ENCODE measurements around the gene SOX1. TPM values are rescaled to one million over a fixed set of nuclear protein-coding genes. Genes with fewer than 3 reads are reported as not detected.

The SOX1 gene
- total and polyA plus RNA-seq, 11 donors = not detected

- 56 to 72% (median 69%) methylated on average over 3 to 4 of the region's 4 CpGs for WGBS, 4 donors
- TF ChIP-seq CTCF (IDR thresholded peaks at IDR 0.05) (no peak), POLR2A (IDR thresholded peaks at IDR 0.05) (no peak)
Measured at GRCh38 chr13:112113851-112114250, 46.9 kb downstream of the SOX1 start.

GRCh38 chr13:112114391-112114790, 47.4 kb downstream of the SOX1 start:
- intact Hi-C loops (cut with DNase I) = no loop called here
- Histone ChIP-seq H3K27ac (no peak overlapping the region), H3K27me3 (peaks cover 8 to 77% (median 27%) of the 10 kb centered on the region in 9 donors), H3K9me3 (no peaks in the 10 kb centered on the region), H3K36me3 (no peaks in the 10 kb centered on the region), H3K4me3 (no peak overlapping the region), H3K4me1 (no peaks in the 10 kb centered on the region)
- ATAC-seq (no peak), DNase-seq (no peak)
- 71 to 83% (median 73%) methylated on average over 11 of the region's 11 CpGs for WGBS, 4 donors
- TF ChIP-seq POLR2A (IDR thresholded peaks at IDR 0.05) (no peak), CTCF (IDR thresholded peaks at IDR 0.05) (no peak)

More at GRCh38 chr13:112113851-112114250, 46.9 kb downstream of the SOX1 start:
- no peaks in the 10 kb centered on the region for H3K36me3 ChIP-seq
- H3K27ac ChIP-seq = no peak overlapping the region
- no peaks in the 10 kb centered on the region for H3K9me3 ChIP-seq
- H3K4me3 ChIP-seq = no peak overlapping the region
- ATAC-seq = no peak
- H3K4me1 ChIP-seq = no peaks in the 10 kb centered on the region
- intact Hi-C loops (cut with DNase I) = no loop called here
- DNase-seq = no peak
- H3K27me3 ChIP-seq = peaks cover 8 to 82% (median 33%) of the 10 kb centered on the region in 9 donors

GRCh38 chr13:112115403-112116091, 48.6 kb downstream of the SOX1 start:
- Histone ChIP-seq H3K4me3 (no peak overlapping the region), H3K36me3 (no peaks in the 10 kb centered on the region), H3K4me1 (no peaks in the 10 kb centered on the region), H3K27ac (no peak overlapping the region), H3K9me3 (no peaks in the 10 kb centered on the region), H3K27me3 (peaks cover 8 to 65% (median 17%) of the 10 kb centered on the region in 9 donors)
- 75 to 80% (median 79%) methylated on average over 20 of the region's 20 CpGs for WGBS, 4 donors
- DNase-seq = no peak
- TF ChIP-seq POLR2A (IDR thresholded peaks at IDR 0.05) (no peak), CTCF (IDR thresholded peaks at IDR 0.05) (no peak)
- no peak for ATAC-seq
- intact Hi-C loops (cut with DNase I) = no loop called here

GRCh38 chr13:112116187-112116950, 49.4 kb downstream of the SOX1 start:
- H3K27ac ChIP-seq = no peak overlapping the region
- H3K36me3 ChIP-seq = no peaks in the 10 kb centered on the region
- 84 to 88% (median 86%) methylated on average over 22 of the region's 22 CpGs for WGBS, 4 donors
- intact Hi-C loops (cut with DNase I) = no loop called here
- no peak for TF ChIP-seq POLR2A (IDR thresholded peaks at IDR 0.05)
- H3K4me3 ChIP-seq = no peak overlapping the region
- no peaks in the 10 kb centered on the region for H3K9me3 ChIP-seq
- no peaks in the 10 kb centered on the region for H3K4me1 ChIP-seq
- ATAC-seq = no peak
- DNase-seq = no peak
- H3K27me3 ChIP-seq = peaks cover under 1 to 57% (median 13%) of the 10 kb centered on the region in 9 donors

Data from heart left ventricle (tissue), 16 donors.